NCI-H146 treated with DMSO at 0.1 percent for 48 hours (cell line): Measurements from ENCODE around the gene KCNG1.

ENCODE experiments used
- DNase-seq: peaks from one replicate; lab custom pipeline; 2025; ENCODE audit not compliant: unreplicated experiment; lab: John Stamatoyannopoulos, UW

KCNG1 gene

DNA sequence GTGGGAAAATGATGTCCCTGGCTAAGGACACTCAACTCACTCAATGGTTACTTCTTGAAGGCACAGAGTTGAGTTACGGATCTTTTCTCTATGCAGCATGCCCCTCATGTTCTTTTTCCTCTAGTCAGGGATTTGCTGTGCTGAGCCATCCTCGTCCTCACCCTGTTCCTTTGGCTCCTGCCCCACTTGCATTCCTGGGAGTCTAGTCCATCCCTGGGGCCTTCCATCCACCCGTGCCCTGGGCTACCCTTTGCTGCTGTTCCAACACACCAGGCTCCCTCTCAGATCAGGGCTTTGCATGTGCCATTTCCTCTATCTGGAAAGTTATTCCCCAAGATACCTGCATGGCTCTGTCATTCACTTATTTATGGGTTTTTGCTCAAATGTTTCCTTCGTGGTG is 13.3 kb upstream of the KCNG1 start:
- no peak for DNase-seq

DNA sequence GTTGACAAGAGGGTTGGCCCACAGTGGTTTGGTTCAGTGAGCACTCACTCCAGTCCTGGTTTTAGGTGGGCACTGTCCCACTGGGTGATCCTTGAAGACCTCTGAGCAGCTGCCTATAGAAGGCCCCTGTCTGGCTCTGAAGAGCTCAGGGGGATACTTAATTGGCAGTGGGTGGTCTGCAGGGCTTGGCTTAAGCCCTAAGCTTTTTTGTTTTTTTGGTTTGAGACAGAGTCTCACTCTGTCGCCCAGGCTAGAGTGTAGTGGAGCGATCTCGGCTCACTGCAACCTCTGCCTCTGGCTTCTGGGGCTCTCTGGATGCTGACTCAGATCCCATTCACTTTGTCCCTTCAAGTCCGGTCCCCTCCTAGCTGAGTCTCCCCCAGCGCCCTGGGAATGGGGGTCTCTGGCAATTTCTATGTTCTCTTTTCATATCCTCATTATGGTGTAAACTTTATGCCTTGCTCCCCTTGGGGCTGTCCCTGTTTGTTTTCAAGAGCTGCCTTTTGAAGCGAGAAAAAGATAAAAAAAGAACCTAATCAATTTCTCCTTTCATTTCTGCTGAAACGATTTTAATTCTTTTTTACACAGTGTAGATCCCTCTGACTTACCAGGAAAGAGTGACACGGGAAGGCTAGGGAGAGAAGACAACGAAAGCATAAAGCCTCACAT is 12.2 kb upstream of the KCNG1 start:
- no peak for DNase-seq

DNA sequence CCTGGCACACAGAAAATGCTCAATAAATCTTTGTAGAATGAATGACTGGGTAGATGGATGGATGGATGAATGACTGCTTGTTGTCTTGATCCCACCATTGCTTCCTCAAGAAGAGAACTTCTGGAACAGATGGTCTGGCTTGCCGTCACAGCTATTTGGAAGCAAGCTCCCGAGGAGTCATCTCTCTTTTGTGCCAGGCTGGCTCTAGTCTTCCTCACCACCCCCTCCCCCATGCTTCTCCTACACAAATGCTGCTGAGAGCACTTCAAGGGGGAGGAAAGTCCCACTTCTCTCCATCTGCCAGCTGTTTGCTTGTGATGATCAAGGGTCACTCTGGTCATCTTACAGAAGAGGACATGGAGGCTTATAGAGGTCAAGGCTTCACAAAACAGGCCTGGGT is 11.6 kb upstream of the KCNG1 start:
- DNase-seq: no peak

DNA sequence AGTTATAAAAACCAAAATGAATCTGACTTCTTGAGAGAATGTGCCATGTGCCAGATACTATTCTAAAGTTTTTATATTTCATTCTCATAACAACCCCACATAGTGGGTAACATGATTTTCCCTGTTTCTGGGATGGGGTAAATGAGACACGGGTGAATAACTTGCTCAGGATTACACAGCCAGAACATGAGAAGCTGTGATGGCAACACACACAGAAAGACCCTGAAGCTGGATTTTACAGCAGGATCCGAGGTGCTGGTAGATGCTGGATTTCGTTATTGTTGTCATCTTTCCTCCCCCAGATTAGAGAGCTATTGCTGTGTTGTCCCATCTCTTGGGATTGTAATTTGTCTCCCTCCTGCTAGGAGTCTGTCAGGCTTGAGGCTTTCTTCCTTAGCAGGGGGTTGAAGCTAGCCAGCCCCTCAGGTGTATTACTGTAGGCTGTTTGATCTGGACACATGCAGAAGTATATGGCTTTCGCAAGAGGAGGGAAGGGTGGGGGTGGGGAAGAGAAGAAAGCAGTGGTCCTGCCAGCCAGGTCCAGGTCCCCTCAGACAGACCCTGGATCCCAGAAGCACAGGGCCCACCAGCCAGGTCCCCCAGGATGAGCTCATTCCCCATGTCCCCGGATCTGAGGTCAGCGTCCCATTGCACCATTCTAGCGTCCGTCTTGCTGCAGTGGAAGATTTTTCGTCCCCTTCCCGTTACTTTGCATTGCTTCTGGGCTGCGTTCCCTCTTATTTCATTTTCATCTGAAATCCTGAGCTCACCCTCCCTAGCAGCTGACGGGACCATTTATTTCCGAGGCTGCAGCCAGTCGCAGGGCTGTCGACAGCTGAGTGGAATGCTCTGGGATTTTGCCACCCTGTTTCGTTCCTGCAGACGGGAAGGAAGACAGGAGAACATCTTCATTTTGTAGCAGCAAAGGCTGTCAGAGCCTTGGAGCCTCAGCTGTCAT is 7.3 kb upstream of the KCNG1 start:
- no peak for DNase-seq

DNA sequence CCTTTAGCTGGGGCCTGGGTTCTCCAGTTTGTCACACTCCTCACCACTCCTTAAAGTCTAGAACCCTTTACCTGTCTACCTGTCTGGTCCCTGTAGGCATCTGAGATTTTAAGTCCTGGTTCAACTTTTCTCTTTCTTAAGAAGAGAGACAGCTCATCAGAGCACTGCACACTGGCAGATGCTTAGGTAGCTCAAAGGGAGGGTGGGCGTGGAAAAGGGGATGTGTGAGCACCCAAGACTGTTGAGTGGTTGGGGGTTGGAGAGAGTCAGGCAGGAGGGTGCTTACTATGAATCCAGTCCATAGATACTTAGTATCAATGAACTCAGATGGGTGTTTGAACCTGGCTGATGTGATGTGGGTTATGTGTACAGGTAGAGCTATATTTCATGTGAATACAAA is 6.6 kb upstream of the KCNG1 start:
- no peak for DNase-seq

DNA sequence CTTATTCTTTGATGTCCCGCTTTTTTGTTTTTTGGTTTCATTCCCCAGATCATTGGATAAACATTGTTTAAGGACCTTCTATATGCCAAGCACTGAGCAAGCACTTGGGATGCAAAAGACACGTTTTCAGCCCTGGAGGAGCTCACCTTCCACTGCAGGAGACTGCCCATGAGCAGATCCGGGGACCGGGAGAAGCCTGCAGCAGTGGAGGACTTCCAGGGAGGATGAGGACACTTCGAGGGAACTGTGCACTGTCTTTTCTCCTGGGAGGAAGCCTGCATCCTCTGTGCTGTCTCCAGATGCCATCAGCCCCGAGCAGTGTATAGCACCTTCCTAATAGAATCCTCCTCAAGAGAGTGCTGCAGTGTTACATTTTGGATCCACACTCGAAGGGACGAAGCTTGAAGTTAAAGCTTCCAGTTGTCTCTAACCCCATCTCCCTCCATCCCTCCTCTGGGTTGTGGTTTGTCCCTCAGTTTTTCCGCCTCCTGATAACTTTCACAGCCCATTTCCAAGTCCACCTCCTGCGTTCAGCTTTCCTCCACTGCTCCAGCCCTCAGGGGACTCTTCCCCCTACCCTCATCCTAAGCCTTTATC is 5.8 kb upstream of the KCNG1 start:
- DNase-seq: no peak

DNA sequence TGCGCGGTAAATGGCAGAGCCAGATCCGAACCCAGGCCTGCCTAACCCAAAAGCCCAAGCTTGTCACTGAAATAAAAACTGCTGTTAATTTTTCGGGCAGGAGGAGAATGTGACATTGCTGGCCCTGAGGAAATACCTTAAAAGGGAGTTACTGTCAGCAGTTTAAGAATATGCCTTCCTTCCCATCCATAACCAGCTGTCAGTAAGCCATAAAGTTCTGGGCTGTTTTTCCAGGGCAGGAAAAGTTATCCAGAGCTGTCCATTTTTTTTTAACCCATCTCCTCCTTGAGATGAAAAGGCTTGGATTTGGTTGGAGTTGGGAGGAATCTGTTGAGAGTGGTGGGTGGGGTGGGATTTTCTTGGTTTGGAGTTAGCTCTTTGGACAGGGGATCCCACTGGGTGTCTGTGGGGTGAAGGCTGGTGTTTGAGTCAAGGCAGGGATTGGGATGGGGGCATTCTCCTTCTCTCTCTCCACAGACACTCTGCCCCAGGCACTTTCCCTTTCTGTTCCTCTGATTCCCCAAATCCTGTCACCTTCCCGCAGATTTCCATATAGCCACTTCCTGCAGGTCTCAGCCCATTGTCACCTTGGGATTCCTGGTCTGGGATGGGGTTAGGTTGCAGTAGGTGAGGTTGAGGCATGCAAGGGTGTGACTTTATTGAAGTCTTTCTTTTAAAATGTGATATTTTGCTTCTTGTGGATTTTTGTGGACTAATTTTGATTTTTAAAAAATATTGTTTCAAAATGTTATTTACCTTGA is 4.3 kb upstream of the KCNG1 start:
- DNase-seq: no peak

DNA sequence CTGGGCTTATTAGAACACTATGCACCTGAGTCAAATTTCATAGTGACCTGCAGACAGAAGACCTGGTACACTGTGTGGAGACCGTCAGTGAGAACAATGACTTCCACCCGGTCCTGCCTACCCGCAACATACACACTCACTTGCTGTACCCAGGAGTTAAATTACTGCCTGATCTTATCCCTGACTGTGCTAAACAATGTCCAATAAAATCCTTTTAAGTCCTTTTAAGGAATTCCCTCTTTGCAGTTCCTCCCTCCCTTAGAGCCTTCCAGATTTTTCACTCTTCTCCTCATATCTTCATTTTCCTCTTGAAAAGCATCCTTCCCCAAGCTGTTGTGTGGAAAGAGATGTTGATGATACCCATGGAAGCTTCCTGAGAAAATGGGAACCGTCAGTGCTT is 3.4 kb upstream of the KCNG1 start:
- no peak for DNase-seq

DNA sequence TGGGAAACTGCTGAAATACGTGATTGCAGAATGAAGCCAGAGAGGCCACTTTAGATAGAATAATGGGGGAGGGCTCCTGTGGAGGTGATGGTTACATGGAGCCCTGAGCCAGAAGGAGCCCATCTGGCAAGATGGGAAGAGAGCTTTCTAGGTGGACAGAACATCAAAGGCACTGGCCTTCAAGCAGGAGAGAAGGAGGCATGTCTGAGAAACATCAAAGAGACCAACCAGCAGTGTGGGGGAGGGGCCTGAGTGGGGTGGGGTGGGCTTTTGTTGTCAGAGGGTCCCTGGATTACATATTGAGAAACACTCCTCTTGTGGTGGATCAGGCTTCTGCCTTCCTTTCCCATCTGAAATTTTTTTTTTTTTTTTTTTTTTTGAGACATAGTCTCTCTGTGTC is 1.9 kb upstream of the KCNG1 start:
- no peak for DNase-seq

DNA sequence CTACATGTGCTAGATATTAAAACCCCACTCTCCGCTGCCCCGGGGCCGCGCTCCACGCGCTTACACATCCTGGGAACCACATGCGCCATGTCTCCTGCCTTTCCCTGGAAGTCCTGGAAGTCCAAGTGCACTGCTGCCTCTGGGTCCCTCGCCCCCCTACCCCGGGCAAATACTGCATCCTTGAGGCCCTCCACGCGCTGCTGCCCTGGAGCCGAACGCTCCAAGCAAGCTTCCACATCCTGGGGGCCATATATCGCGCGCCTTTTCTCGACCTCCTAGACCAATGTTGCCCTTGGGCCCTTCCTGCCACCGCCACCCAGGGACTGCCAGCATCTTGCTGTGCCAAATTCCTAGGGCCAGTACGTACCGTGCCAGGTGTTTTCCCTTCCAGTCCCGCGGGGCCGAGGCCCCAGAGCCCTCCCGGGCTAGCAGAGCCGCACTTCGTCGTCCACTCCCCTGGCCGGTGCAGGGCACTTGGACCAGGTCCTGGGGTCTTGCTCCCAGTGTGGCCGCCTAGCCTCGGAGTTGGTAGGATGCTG is 779 bp upstream of the KCNG1 start:
- no peak for DNase-seq

DNA sequence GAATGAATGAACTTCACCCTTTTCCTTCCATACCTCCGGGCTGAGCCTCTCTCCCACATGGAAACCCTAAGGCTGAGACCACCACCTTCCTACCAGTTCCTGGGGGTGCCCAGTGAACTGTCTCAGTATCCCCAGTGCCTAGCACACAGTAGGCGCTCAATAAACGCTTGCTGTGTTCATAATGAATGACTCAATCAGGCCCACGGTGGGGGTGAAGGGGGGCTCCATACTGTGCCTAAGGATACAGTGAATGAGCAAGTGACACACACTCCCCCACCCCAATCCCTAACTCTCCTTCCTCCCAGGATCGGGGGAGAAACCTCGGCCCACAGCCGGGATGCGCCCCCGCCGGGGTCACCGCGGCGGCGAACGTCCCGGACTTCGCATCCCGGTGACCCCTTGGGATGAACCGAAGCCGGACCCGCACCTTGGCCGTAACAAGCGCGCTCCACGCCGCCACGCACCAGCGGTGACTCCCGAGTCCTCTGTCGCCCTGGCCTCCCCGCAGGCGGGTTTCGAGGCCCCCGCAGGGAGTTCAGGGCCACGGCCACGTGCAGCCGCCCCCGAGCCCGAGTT is 592 bp downstream of the KCNG1 start:
- DNase-seq: no peak

DNA sequence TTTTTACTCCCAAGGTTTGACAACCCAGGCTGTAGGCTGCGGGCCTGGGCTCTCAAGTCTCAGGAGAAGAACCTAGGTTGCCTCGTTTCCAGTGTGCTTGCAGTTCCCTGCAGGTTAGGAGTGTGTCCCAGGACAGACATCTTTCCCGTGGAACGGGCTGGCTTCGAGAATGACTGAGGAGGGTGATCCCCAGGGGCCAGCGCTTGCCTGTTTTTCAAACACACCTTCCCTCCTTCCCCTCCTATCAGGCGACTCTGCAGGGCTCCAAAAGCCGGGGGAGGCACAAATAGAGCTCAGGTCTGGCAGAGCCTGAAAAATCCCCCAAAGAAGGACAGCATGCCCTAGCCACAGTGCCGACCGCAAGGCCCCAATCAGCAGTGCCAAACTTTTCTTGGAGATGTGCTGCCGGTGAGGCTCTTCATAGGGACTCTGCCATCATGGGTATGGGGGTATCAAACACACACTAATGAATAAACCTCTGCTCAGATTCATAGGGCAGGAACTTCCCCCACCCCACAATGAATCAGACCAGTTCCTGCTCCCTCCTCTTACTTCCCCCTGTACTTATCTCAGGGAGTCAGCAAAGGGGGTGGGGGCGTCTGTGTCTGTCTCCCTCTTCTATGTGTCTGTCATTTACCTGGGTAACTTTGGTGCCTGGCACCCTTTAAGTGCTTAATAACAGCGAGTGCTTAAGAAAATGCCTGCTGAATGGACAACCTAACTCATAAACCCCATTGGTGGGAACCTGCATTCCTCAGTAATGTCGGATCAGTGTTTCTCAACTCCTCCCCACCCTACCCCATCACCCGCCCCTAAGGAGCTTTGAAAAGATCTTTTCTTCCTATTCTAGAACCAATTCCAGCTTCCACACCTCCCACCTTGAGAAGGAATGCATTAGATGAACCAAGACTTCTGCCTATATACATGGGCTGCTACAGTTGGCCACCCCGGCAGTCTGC is 1.6 kb downstream of the KCNG1 start:
- no peak for DNase-seq

DNA sequence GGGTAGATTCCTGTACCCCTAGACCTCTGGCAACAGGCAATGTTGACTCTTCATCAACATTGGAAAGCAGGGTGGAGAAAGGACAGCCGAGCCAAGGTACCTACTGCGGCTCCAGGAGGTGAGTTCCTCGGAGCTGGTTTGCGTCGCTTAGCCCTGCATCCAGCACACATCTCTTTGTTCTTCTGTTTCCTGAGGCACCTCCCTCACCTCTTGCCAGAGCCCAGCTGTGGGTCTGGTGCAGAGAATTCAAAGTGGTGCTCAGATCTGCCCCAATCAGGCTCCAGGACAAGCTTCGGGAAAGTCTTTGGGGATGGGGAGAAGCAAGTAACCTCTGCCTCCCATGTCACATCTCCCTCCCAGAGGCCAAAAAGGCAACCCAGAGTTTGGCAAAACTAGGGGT is 2.2 kb downstream of the KCNG1 start:
- DNase-seq: no peak

DNA sequence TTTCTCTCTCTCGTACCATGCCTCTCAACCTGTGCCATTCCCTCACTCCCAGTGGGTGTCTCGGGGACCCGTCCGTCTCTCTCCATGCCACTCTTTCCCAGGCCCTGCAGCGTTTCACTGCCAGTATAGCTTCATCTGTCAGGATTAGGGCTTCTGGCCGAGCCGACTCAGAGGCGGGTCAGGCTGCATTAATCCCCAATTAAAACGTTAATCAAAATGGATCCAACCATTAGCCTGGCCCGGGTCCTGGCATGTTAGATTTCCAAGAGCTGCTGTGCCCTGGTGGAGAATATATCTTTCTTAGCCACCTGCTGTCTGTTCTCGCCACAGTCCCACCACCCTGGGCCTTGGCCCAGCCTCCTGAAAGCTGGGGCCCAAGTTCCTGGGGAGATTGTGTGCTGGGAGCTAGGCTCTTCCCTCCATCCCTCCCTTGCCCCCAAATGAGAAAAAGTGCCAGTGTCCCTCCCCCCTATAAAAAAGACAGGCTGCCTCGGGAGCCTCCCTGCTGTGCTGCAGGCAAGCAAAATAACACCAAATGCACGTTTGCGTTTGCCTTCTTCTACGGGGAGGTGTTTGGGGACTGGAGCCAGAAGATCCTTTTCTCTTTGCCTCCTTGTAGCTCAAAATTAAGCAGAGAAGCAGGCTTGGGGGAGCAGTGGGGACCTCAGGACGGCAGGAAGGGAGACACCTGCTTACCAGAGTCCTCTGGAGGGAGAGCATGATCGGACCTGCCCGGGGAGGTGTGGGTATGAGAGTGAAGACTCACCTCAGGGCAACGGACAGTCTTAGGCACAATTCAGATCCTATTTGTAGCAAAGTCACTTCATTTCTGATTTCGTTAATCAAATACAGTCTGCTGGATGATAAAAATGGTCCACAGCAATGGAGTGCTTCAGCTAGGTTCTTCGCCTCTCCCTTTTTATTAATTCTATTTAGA is 3.0 kb downstream of the KCNG1 start:
- DNase-seq: no peak

DNA sequence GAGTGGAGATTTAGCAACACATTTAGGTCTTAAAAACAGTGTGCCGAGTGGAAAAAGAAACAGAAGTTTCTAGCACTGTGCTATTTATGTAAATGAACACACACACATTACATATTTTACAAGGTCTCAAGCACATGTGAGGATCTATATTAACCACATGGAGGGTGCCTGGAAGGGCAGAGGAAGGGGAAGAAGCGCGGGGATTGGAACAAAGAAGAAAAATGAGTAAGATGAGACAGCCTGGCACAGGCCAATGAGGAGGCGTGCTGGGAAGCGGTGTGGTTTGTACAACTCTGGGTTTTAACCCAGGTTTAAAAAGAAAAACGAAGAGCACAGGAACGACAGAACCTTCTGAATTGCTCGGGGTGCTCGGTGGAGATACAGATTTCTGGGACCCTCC is 5.7 kb downstream of the KCNG1 start:
- no peak for DNase-seq

DNA sequence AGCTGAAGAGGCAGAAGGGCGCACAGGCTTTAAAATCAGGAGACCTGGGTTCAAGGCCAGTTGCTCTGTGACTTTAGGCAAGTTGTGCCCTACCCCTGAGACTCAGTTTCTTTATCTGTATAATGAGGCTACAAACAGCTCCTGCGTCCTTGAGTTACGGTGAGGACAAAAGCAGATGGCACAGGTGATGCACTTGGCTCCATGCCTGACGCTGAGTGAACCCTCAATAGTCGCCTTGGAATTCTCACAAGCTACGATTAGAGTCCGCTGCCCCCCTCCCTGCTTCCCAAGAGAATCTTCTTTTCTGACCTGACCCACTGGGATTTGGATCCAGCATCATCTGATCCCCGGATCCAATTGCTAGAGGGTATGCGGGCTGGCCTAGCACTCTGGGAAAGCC is 6.4 kb downstream of the KCNG1 start:
- no peak for DNase-seq

DNA sequence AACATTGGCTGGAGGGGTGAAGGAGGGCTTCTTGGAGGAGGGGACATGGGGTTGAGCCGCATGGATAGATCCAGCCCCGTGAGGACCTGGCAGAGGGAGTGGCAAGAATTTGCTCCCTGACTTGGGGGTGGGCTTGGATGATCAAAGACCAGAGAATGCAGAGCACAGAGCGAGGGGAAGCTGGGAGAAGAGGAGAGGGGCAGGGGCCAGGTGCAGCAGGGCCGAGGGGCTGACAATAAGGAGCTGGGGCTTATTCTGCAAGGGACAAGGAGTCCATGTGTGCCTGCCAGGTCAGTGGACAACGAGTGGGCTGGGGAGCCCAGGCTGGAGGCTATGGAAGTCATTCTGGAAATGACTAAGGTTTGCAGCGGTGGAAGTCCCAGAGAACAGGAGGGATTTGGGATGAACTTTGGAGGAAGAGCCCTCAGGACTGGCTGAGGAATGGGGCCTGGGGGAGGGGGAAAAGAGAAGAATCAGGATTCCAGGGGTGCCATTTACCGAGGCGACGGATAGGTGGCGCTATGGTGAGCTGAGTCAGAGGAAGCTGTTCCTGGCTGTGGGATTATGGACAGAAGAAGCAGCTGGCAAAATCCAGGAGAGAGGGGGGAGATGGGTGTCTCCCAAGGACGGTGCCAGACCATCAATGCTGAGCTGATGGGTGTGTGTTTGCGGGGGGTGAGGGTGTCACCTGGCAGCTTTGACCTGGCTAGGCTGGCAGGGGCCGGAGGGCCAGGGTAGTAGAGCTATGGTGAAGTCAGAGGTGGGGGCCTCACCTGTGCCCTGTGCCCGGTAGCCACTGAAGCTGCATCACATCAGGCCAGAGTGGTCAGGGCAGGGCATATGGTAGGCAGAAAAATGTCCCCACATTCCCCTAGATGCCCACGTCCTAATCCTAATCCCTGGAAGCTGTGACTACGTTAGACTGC is 7.8 kb downstream of the KCNG1 start:
- DNase-seq: no peak
